ENCODE data around the gene SLX4IP.

SLX4IP gene

DNA sequence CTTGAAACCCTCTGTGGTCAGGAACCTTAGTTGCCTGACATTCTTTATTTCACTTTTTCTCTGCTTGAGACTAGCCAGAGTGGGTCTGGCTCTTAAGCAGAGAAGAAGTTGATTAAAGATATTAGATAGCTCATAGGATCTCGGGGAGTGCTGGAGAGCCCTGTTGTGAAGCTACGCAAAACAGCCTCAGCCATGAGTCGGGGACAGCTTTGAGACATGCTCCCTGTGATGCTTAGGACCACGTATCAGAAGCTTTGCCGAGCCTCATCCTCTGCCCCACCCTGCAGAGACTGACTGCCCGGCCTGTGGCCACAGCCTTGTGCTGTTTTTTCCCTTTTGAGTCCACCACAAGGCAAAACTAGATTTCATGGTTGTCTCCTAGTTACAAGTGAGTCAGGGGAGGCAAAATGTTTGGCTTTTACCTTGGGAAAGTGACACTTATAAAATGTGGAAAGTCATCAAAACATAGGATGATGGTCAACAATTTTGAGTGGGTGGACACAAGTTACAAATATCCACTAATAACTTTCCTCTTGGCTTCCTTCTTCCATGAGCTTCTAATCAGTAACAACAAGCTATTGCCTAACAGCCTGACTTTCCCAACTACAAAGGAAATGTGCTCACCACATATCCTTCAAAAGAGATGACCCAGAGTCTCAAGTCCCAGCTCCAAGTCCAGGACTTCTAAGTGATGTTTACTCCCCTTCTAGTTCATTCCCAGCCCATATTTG, 130.3 kb downstream of the SLX4IP start:
- TF ChIP-seq, protein P1, sequence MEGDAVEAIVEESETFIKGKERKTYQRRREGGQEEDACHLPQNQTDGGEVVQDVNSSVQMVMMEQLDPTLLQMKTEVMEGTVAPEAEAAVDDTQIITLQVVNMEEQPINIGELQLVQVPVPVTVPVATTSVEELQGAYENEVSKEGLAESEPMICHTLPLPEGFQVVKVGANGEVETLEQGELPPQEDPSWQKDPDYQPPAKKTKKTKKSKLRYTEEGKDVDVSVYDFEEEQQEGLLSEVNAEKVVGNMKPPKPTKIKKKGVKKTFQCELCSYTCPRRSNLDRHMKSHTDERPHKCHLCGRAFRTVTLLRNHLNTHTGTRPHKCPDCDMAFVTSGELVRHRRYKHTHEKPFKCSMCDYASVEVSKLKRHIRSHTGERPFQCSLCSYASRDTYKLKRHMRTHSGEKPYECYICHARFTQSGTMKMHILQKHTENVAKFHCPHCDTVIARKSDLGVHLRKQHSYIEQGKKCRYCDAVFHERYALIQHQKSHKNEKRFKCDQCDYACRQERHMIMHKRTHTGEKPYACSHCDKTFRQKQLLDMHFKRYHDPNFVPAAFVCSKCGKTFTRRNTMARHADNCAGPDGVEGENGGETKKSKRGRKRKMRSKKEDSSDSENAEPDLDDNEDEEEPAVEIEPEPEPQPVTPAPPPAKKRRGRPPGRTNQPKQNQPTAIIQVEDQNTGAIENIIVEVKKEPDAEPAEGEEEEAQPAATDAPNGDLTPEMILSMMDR (IDR thresholded peaks at IDR 0.05; ENCODE audit: low read depth, low read length, missing control alignments), result no peak
- H3K4me3 ChIP-seq (replicated peaks; ENCODE audit: low read depth, low read length), result no peak overlapping the region
- DNase-seq (ENCODE audit: extremely low read depth, low read depth), result no peak

DNA sequence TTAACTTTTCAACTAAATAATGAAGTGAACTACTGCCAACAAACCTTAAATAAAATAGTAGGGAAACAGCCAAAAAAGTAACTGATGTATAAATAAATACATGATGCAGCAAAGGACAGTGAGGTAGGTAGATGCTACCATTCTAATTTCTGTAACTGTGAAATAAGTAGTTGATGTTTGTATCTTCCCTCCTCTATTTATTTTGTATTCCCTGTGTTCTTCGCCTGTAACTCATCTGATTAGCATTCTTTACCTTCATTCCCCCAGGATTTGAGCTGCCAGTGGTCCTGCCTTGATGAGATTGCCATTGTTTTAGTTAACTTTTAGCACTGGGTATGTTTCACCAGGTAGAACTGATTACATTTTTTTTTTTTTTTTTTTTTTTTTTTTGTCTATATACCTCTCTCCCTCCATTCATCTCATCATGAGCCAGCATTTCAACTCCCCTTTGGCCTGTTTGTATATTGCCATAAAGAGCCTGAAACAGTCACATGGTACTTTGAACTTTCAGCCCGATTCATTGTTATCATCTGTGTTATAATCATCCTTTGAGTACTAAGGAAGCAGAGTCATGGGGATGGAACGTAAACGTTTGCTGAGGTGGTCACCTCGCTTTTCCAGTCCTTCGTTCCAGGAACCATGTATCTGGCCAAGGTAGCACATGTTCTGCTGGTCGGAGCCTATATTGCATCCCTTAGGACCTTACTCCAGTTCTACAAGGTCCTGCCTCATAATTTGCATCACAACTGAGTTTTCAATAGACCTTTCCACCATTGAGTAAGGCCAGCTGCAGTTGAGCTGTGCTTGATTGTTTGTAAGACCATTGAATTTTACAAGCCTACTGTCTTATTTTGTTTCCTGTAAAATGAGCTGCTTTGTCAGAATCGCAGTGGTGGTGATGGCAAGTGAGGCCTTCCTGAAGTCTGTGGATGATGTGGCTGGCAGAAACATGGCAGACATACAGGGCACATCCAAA, 131.1 kb downstream of the SLX4IP start:
- no peak overlapping the region for H3K4me3 ChIP-seq (replicated peaks; ENCODE audit: low read depth, low read length)
- DNase-seq (ENCODE audit: extremely low read depth, low read depth), result no peak
- TF ChIP-seq, protein P1 (IDR thresholded peaks at IDR 0.05; ENCODE audit: low read depth, low read length, missing control alignments), result no peak

DNA sequence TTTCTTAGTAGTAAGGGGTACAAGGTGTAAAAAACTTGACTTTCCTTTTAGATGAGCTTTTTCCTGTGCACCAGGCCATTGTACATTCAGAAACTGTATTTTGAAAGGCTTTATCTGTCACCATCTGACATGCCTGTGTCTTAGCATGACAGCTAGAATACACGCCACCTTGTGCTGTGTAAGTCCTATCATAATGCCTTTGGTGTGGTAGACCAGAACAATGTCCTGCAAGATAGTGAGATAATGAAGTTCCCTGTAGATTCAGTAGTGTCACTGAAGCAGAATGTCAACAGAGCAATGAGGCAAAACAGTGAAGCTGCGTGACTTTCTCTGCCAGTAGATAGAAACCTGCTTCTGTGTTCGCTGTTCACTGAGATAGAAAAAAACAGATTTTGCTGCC, 132.9 kb downstream of the SLX4IP start:
- TF ChIP-seq, protein P1 (IDR thresholded peaks at IDR 0.05; ENCODE audit: low read depth, low read length, missing control alignments), result no peak
- no peak overlapping the region for H3K4me3 ChIP-seq (replicated peaks; ENCODE audit: low read depth, low read length)
- no peak for DNase-seq (ENCODE audit: extremely low read depth, low read depth)

DNA sequence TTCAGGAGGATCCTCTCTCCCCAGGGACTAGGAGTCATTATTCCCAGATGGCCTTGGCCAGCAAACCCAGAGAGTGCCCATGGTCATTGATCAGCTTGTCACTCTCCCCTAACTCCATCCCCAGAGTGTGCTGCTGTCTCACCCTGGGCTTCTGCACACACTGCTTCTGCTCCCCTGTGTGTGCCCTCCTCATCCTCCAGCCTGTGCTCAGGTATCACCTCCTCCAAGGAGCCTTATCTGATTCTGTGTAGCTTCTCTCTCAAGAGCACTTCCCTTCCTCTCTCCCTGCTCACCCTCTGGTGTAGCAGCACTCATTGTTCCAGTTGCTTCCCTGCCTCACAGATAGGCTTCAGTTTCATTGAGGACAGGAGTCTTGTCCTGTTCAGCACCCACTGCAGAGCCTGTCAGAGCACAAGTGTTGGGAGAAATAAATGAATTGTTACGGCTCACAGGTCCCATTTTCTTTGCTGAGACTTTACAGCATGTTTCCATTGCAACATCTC, 136.3 kb downstream of the SLX4IP start:
- no peak overlapping the region for H3K4me3 ChIP-seq (replicated peaks; ENCODE audit: low read depth, low read length)
- DNase-seq (ENCODE audit: extremely low read depth, low read depth), result no peak
- TF ChIP-seq, protein P1 (IDR thresholded peaks at IDR 0.05; ENCODE audit: low read depth, low read length, missing control alignments), result no peak

DNA sequence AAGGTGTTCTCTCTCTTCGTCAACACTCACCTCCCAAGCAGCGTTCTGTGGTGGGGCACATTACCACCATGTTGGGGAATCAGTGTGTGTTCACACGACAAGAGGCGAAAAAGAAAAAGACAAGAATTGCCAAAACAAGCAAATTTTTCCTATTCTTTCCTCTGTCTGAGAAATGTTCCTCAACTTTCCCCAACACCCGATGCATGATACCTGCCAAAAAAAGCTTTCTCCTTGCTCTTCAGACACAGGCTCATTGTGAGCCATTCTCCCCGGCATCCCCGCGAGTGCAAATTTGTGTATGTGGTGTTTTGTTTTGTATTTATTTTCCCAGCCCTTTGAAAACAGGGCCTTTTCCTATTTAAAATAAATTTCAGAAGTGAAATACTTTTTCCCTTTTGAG, 137.7 kb downstream of the SLX4IP start:
- no peak overlapping the region for H3K4me3 ChIP-seq (replicated peaks; ENCODE audit: low read depth, low read length)
- TF ChIP-seq, protein P1 (IDR thresholded peaks at IDR 0.05; ENCODE audit: low read depth, low read length, missing control alignments), result no peak
- DNase-seq (ENCODE audit: extremely low read depth, low read depth), result no peak

DNA sequence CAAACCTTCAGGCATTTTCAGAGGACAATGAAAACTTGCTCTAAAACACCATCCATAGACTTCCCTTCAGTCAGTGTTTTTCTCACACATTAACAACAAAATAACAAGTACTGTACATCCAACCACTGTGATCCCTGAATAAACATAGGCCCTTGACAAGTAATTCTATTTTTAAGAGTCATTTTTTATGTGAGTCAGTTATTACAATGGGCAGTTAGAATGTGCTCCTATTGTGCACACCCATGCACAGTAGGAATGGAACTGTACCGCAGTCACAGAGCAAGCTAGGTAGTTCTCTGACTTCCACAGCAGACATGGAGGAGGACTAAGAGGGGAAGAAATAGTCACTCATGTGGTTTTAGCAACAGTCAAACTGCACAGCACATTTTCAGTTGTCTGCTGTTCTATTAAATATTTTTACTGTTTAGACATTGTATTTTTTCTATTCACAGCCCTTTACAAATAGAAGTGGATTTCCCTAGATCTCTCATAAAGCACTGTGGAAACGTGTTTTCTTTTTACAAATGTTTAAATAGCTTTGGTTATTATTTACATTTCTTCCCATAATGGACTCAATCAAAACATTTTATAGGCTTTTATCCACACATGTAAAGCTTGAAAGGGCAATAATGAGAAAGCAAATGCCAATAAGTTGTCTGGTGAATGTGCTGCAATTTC, 138.3 kb downstream of the SLX4IP start:
- TF ChIP-seq, protein P1 (IDR thresholded peaks at IDR 0.05; ENCODE audit: low read depth, low read length, missing control alignments), result no peak
- no peak for DNase-seq (ENCODE audit: extremely low read depth, low read depth)
- H3K4me3 ChIP-seq (replicated peaks; ENCODE audit: low read depth, low read length), result no peak overlapping the region
